ENCODE measurements around the gene IQCH. TPM values are rescaled to one million over a fixed set of nuclear protein-coding genes. Genes with fewer than 3 reads are reported as not detected.

Gene IQCH
- total and polyA plus RNA-seq, 9 donors = 0.69 to 1.8 (median 0.97) TPM

DNA sequence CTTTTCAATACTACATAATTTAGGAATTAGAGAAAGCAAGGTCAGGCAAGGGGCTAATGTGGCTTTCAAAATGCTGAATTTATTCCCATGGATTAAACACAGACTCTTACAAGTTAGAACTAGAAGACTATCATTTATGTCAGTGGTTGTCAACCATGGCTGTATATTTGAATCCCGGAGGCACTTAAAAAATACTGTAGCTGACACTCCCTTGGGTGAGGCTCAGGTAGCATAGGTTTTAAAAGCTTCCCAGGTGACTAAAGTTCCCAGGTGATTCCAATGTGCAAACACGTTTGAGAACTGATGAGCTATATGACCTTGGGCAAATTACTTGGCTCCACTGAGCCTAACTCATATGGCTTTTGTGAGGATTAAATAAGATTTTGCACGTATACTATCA, 29.7 kb upstream of the IQCH start:
- Histone ChIP-seq H3K9me3 (replicated peaks; ENCODE audit: control insufficient read depth, low read depth, low read length) (no peaks in the 10 kb centered on the region), H3K27me3 (ENCODE audit: control insufficient read depth, insufficient read depth, low read length) (no peaks in the 10 kb centered on the region), H3K4me1 (ENCODE audit: control insufficient read depth, insufficient read depth, low read length) (no peaks in the 10 kb centered on the region), H3K4me3 (ENCODE audit: low read length) (no peak overlapping the region), H3K36me3 (ENCODE audit: control insufficient read depth, insufficient read depth, low read length) (peaks cover 4% of the 10 kb centered on the region), H3K27ac (ENCODE audit: low read length) (no peak overlapping the region)
- WGBS (ENCODE audit: insufficient coverage) = 90% methylated on average over 2 of the region's 3 CpGs
- DNase-seq = no peak

DNA sequence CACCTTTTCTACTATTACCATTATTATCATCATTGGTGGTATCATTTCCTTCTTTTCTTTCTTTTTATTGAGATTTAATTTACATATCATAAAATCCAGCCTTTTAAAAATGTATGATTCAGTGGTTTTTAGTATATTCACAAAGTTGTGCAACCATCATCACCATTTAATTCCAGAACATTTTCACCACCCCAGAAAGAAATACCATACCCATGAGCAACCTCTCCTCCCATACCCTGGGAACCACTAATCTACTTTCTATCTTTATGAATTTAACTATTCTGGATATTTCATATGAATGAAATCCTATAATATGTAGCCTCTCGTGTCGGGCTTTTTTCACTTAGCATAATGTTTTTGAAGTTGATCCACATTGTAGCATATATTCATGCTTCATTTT, 29.2 kb upstream of the IQCH start:
- Histone ChIP-seq H3K27me3 (ENCODE audit: control insufficient read depth, insufficient read depth, low read length) (no peaks in the 10 kb centered on the region), H3K27ac (ENCODE audit: low read length) (no peak overlapping the region), H3K4me1 (ENCODE audit: control insufficient read depth, insufficient read depth, low read length) (no peaks in the 10 kb centered on the region), H3K9me3 (replicated peaks; ENCODE audit: control insufficient read depth, low read depth, low read length) (no peaks in the 10 kb centered on the region), H3K4me3 (ENCODE audit: low read length) (no peak overlapping the region), H3K36me3 (ENCODE audit: control insufficient read depth, insufficient read depth, low read length) (peaks cover 6% of the 10 kb centered on the region)
- WGBS (ENCODE audit: insufficient coverage) = no CpG with 5 or more reads among the region's 2 CpGs
- DNase-seq = no peak

DNA sequence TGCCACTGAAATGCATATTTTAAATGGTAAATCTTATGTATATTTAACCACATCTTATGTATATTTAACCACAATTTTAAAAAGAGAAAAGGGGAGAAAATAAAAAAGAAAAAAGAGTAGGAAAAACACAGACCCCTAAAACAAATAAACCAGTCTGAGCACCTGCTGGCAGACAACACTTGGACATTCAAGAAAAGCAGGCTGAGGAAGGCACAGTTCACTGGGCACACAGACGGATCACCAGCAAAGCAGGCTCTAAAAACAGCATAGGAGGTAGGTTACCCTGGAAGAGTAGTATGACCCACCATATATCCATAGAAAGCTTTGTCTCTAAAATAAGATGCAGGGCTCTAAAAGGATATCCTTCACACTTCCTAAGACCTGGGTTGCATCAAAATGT, 27.2 kb upstream of the IQCH start:
- H3K36me3 ChIP-seq (ENCODE audit: control insufficient read depth, insufficient read depth, low read length) = peaks cover 16% of the 10 kb centered on the region
- no CpG with 5 or more reads among the region's 1 CpG for WGBS (ENCODE audit: insufficient coverage)
- no peaks in the 10 kb centered on the region for H3K4me1 ChIP-seq (ENCODE audit: control insufficient read depth, insufficient read depth, low read length)
- no peaks in the 10 kb centered on the region for H3K9me3 ChIP-seq (replicated peaks; ENCODE audit: control insufficient read depth, low read depth, low read length)
- no peaks in the 10 kb centered on the region for H3K27me3 ChIP-seq (ENCODE audit: control insufficient read depth, insufficient read depth, low read length)
- no peak overlapping the region for H3K4me3 ChIP-seq (ENCODE audit: low read length)
- no peak for DNase-seq
- no peak overlapping the region for H3K27ac ChIP-seq (ENCODE audit: low read length)

DNA sequence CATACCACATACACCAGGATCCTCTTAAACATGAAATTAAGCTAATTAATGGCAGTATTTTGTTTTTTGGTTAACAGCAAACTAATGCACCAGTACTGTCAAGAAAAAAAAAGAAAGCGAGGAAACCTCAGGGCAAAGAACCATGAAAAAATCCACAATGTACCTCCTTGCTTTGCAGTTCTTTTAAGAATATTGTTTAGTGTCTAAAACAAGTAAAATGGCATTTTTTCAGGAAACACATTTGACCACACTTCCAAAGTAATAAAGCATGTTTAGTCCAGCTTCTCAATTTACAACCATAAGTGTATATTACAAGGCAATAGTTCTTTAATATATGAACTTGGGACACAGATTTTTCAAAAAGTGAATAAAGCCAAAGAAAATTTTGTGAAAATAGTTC, 26.7 kb upstream of the IQCH start:
- no peak overlapping the region for H3K4me3 ChIP-seq (ENCODE audit: low read length)
- H3K9me3 ChIP-seq (replicated peaks; ENCODE audit: control insufficient read depth, low read depth, low read length) = no peaks in the 10 kb centered on the region
- no CpG with 5 or more reads among the region's 1 CpG for WGBS (ENCODE audit: insufficient coverage)
- H3K27ac ChIP-seq (ENCODE audit: low read length) = no peak overlapping the region
- DNase-seq = no peak
- H3K27me3 ChIP-seq (ENCODE audit: control insufficient read depth, insufficient read depth, low read length) = no peaks in the 10 kb centered on the region
- no peaks in the 10 kb centered on the region for H3K4me1 ChIP-seq (ENCODE audit: control insufficient read depth, insufficient read depth, low read length)
- H3K36me3 ChIP-seq (ENCODE audit: control insufficient read depth, insufficient read depth, low read length) = peaks cover 16% of the 10 kb centered on the region

DNA sequence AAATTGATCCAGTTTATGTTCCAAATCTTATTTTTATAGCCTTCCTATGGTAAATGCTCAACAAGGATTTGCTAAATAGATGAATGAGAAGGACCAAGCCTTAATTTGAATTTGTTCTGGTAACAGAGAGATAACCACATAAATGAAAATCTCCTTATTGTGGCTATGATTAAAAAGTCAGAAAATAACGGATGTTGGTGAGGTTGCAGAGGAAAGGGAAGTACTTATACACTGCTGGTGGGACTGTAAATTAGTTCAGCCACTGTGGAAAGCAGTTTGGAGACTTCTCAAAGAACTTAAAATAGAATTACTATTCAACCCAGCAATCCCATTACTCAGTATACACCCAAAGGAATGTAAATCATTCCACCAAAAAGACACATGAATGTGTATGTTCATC, 26.3 kb upstream of the IQCH start:
- peaks cover 16% of the 10 kb centered on the region for H3K36me3 ChIP-seq (ENCODE audit: control insufficient read depth, insufficient read depth, low read length)
- no CpG with 5 or more reads among the region's 1 CpG for WGBS (ENCODE audit: insufficient coverage)
- no peaks in the 10 kb centered on the region for H3K4me1 ChIP-seq (ENCODE audit: control insufficient read depth, insufficient read depth, low read length)
- H3K27me3 ChIP-seq (ENCODE audit: control insufficient read depth, insufficient read depth, low read length) = no peaks in the 10 kb centered on the region
- no peaks in the 10 kb centered on the region for H3K9me3 ChIP-seq (replicated peaks; ENCODE audit: control insufficient read depth, low read depth, low read length)
- no peak for DNase-seq
- no peak overlapping the region for H3K27ac ChIP-seq (ENCODE audit: low read length)
- H3K4me3 ChIP-seq (ENCODE audit: low read length) = no peak overlapping the region

DNA sequence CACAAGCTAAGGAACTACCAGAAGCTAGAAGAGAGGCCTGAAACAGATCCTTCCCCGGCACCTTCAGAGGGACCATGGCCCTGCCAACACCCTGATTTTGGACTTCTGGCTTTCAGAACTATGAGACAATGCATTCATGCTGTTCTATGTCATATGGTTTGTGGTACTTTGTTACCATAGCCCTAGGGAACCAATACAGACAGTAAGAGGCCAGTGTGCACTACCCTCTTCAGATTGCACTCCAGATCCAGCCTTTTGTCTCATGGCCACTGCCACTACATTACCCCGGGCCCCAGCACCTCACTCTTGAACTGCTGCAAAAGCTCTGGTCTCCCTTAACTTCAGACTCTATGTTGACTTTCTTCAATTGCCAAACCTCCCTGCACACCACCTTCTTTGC, 24.1 kb upstream of the IQCH start:
- Histone ChIP-seq H3K4me3 (ENCODE audit: low read length) (no peak overlapping the region), H3K9me3 (replicated peaks; ENCODE audit: control insufficient read depth, low read depth, low read length) (no peaks in the 10 kb centered on the region), H3K4me1 (ENCODE audit: control insufficient read depth, insufficient read depth, low read length) (no peaks in the 10 kb centered on the region), H3K36me3 (ENCODE audit: control insufficient read depth, insufficient read depth, low read length) (peaks cover 21% of the 10 kb centered on the region), H3K27ac (ENCODE audit: low read length) (no peak overlapping the region), H3K27me3 (ENCODE audit: control insufficient read depth, insufficient read depth, low read length) (no peaks in the 10 kb centered on the region)
- 100% methylated on average over 1 of the region's 2 CpGs for WGBS (ENCODE audit: insufficient coverage)
- DNase-seq = no peak

DNA sequence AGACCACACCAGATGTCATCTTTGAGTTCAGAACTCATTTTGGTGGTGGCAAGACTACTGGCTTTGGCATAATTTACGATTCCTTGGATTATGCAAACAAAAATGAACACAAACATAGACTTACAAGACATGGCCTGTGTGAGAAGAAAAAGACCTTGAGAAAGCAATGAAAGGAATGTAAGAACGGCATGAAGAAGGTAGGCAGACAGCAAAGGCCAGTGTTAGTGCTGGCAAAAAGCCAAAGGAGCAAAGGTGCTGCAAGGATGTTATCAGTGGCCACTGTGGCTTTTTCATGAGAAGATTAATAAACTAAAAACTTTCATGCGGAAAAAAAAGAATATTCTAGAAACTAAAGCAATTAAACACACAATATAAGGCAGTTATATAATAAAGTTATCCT, 22.0 kb upstream of the IQCH start:
- Histone ChIP-seq H3K4me1 (ENCODE audit: control insufficient read depth, insufficient read depth, low read length) (no peaks in the 10 kb centered on the region), H3K27me3 (ENCODE audit: control insufficient read depth, insufficient read depth, low read length) (no peaks in the 10 kb centered on the region), H3K9me3 (replicated peaks; ENCODE audit: control insufficient read depth, low read depth, low read length) (no peaks in the 10 kb centered on the region), H3K36me3 (ENCODE audit: control insufficient read depth, insufficient read depth, low read length) (peaks cover 21% of the 10 kb centered on the region), H3K4me3 (ENCODE audit: low read length) (no peak overlapping the region), H3K27ac (ENCODE audit: low read length) (no peak overlapping the region)
- WGBS (ENCODE audit: insufficient coverage) = no CpG with 5 or more reads among the region's 3 CpGs
- DNase-seq = no peak

DNA sequence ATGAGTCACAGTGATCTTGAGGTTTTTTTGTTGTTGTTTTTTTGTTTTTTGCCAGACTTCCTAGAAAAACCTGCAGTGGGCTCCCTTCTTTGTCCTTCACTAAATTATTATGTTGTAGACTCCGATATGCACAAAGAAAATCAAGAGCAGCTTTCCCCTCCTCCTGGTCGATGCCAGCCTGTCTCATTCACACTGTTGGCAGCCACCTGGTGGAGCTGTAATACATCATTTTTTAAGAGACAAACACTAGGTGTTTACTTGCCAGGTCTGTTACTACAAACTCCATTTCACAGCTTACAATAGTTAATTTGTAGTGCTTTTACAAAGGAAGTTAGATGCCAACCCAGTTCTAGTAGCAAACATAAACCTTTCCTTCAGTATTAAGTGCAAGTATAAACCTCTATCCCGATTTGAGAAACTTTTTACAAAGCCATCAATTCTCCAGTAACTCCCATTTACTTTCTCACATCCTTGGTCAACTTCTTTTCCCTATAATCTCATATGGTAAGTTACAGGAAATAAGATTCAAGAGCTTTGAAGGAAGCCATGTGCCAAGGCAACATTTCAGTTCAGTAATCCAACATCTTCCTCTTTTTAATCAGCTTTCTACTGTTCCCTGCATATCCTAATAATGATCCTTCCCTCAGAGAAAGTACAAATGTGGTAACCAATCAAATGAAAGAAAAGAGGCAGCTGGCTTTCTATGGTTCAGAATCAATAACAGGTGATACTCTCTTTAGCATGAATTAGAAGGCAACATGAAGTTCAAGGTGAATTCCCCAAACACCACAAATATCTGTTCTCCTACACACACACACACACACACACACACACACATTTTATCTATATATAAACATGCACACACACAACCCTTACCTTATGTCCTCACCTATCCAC, 14.1 kb upstream of the IQCH start:
- no CpG with 5 or more reads among the region's 3 CpGs for WGBS (ENCODE audit: insufficient coverage)
- Histone ChIP-seq H3K36me3 (ENCODE audit: control insufficient read depth, insufficient read depth, low read length) (no peaks in the 10 kb centered on the region), H3K4me3 (ENCODE audit: low read length) (no peak overlapping the region), H3K9me3 (replicated peaks; ENCODE audit: control insufficient read depth, low read depth, low read length) (no peaks in the 10 kb centered on the region), H3K27me3 (ENCODE audit: control insufficient read depth, insufficient read depth, low read length) (no peaks in the 10 kb centered on the region), H3K27ac (ENCODE audit: low read length) (no peak overlapping the region), H3K4me1 (ENCODE audit: control insufficient read depth, insufficient read depth, low read length) (no peaks in the 10 kb centered on the region)
- DNase-seq = no peak

DNA sequence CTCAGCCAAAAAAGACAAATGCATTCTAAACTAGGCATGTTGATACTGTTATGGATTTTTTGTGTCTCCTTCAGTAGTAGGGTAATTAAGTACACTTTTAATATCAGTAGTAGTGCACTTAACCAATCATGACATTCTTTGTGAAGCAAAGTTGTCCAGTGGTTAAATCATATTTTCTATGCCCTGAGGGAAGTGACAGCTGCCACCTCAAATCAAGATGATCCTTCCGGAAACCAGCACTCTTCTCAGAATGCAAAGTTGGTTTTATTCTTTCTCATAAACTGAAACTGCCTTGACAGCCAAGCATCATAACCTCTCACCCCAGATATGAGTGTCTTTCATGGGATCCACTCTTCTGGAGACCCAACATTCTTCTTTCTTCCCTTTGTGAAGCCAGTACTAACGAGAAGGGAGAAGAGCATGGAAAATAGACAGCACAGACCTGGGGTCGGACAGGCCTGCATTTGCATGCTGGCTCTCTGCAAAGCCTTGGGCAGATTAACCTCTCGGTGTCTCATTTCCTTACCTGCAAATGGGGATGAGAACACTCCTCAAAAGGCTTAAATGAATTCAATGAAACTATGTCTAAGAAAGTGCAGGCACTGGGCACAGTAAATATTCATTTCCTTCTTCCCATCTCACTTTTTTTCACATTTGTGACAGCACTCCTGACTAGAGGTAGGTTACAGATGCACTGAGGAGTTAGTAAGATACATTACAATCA, 13.3 kb upstream of the IQCH start:
- no peak overlapping the region for H3K4me3 ChIP-seq (ENCODE audit: low read length)

DNA sequence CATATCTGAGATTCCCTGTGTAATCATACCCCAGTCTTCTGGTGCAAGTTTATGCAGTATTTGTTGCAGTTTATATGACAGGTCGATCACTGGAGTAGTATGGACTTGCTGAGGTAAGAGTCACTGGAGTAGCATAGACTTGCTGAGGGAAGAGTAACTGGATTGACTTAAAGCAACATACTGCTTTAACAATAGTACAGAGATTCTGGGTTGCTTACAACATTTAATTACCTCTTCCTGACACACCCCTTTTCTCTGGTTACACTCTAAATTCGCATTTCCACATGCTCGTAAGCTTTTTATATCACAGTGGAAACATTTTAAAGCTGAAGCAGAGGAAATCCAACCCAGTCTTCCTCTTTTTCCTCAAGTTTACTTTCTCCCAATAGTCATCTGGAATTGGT, 11.9 kb upstream of the IQCH start:
- no peaks in the 10 kb centered on the region for H3K27me3 ChIP-seq (ENCODE audit: control insufficient read depth, insufficient read depth, low read length)
- DNase-seq = peak; percentile 81
- H3K36me3 ChIP-seq (ENCODE audit: control insufficient read depth, insufficient read depth, low read length) = peaks cover 3% of the 10 kb centered on the region
- H3K4me1 ChIP-seq (ENCODE audit: control insufficient read depth, insufficient read depth, low read length) = no peaks in the 10 kb centered on the region
- no peaks in the 10 kb centered on the region for H3K9me3 ChIP-seq (replicated peaks; ENCODE audit: control insufficient read depth, low read depth, low read length)
- no peak overlapping the region for H3K4me3 ChIP-seq (ENCODE audit: low read length)
- no CpG with 5 or more reads among the region's 3 CpGs for WGBS (ENCODE audit: insufficient coverage)
- H3K27ac ChIP-seq (ENCODE audit: low read length) = no peak overlapping the region

More for the DNA sequence above, 13.3 kb upstream of the IQCH start:
- no peaks in the 10 kb centered on the region for H3K27me3 ChIP-seq (ENCODE audit: control insufficient read depth, insufficient read depth, low read length)
- no peak overlapping the region for H3K27ac ChIP-seq (ENCODE audit: low read length)
- no peak for DNase-seq
- H3K4me1 ChIP-seq (ENCODE audit: control insufficient read depth, insufficient read depth, low read length) = no peaks in the 10 kb centered on the region
- no peaks in the 10 kb centered on the region for H3K9me3 ChIP-seq (replicated peaks; ENCODE audit: control insufficient read depth, low read depth, low read length)
- 60% methylated on average over 1 of the region's 4 CpGs for whole genome bisulfite sequencing (ENCODE audit: insufficient coverage)
- peaks cover 3% of the 10 kb centered on the region for H3K36me3 ChIP-seq (ENCODE audit: control insufficient read depth, insufficient read depth, low read length)

Data from muscle of leg (tissue), 11 donors.